RWPE1 (cell line): ENCODE measurements around the gene TMEM30B.

Experiments
- CTCF ChIA-PET: fragments of 350-600 bp; sonication (Branson Sonifier 250); formaldehyde crosslinking; extraction: SDS; loops from one replicate; lab custom pipeline; 2021; lab: Yijun Ruan, JAX
- POLR2A ChIA-PET: fragments of 400-600 bp; formaldehyde crosslinking; extraction: SDS; loops from one replicate; lab custom pipeline; 2020; ENCODE audit warnings: antibody characterized with exemption; ENCODE audit not compliant: low non-redundant PET; lab: Yijun Ruan, JAX
- DNase-seq: peaks from one replicate; pipeline ENCODE4 v3.0.0; 2012; ENCODE audit warnings: low spot score
- H3K27ac ChIP-seq: fragments of 450-650 bp; 2 replicates; pipeline ENCODE4 v1.5.1; 2017
- TF ChIP-seq, protein P1 (sequence below): fragments of 450-650 bp; conservative IDR thresholded peaks from 2 replicates; pipeline ENCODE4 v1.5.1; 2017; ENCODE audit warnings: low read depth, mild to moderate bottlenecking

The TMEM30B gene

GRCh38 chr14:61277784-61278183 is 3.4 kb downstream of the TMEM30B start:
- TF ChIP-seq, protein P1, sequence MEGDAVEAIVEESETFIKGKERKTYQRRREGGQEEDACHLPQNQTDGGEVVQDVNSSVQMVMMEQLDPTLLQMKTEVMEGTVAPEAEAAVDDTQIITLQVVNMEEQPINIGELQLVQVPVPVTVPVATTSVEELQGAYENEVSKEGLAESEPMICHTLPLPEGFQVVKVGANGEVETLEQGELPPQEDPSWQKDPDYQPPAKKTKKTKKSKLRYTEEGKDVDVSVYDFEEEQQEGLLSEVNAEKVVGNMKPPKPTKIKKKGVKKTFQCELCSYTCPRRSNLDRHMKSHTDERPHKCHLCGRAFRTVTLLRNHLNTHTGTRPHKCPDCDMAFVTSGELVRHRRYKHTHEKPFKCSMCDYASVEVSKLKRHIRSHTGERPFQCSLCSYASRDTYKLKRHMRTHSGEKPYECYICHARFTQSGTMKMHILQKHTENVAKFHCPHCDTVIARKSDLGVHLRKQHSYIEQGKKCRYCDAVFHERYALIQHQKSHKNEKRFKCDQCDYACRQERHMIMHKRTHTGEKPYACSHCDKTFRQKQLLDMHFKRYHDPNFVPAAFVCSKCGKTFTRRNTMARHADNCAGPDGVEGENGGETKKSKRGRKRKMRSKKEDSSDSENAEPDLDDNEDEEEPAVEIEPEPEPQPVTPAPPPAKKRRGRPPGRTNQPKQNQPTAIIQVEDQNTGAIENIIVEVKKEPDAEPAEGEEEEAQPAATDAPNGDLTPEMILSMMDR, result no peak
- ChIA-PET POLR2A (no interaction called here), CTCF (no interaction called here)
- no peak for DNase-seq
- no peak overlapping the region for H3K27ac ChIP-seq

DNA sequence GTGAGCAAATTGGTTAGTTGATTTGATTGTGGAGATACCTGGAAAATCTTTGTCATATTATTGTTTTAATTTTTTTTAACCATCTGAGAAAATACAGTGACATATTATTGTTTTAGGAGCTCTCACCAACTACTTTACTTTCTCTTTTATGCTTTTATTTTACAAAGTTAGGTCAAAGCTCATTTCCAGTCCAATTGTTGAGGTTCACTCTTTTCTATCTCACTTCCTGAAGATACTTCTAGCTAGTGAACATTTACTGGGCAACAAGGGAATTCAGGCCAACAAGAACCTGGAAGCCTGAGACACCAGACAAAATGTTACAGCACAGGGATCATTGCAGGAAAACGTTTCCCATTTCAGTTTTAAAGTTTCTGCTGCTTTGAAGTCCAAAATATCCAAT is 3.9 kb downstream of the TMEM30B start:
- ChIA-PET CTCF (no interaction called here), POLR2A (no interaction called here)
- H3K27ac ChIP-seq, result no peak overlapping the region
- TF ChIP-seq, protein P1, result no peak
- DNase-seq, result no peak

DNA sequence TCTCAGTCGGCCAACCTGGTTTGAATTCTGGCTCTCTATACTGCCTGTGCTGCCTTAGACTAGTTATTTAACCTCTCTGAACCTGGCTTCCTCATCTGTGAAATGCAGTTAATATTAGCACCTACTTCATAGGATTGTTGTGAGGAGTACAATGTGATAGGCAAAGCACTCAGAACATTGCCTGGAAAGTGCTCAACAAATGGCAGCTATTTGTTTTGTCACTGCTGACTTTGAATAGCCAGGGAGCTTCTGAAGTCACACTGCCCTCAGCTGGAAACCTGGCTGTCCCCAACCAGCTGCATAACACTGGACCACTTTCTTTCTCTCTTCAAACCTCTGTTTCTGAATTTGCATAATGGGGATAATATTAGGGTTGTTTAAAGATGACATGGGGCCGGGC is 9.6 kb downstream of the TMEM30B start:
- TF ChIP-seq, protein P1, result no peak
- ChIA-PET CTCF (interaction anchor here (1.2 kb wide), 1 partner anchor 9 kb away, joined by 5 read pairs; the partner anchor contains the start of gene TMEM30B), POLR2A (no interaction called here)
- DNase-seq, result no peak
- no peak overlapping the region for H3K27ac ChIP-seq

DNA sequence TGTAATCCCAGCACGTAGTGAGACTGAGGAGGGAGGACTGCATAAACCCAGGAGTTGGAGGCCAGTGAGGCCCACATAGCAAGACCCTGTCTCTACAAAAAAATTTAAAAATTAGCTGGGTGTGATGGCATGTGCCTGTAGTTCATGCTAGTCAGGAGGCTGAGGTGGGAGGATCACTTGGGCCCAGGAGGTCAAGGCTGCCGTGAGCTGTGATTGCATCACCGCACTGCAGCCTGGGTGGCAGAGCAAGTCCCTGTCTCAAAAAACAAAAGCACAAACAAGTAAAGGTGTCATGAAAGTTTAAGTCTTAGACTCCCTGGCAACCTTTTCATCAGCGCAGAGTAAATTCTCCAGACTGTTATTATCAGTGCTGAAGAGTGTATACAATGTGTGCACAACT is 10.4 kb downstream of the TMEM30B start:
- DNase-seq, result no peak
- H3K27ac ChIP-seq, result no peak overlapping the region
- TF ChIP-seq, protein P1, result no peak
- POLR2A ChIA-PET, result no interaction called here
- CTCF ChIA-PET, result interaction anchor here (0.8 kb wide), 1 partner anchor 11 kb away, joined by 3 read pairs; no protein-coding TSS in a partner anchor

- peak; percentile 71 for DNase-seq
- TF ChIP-seq, protein P1, result peak; percentile 87
- H3K27ac ChIP-seq, result no peak overlapping the region
- CTCF ChIA-PET, result interaction anchor here (0.5 to 0.7 kb wide), 4 partner anchors 198 to 564 kb away, joined by 3 to 6 read pairs (median 5); no protein-coding TSS in a partner anchor
- POLR2A ChIA-PET, result no interaction called here
These were observed 11.6 kb downstream of the TMEM30B start for GRCh38 chr14:61269321-61270083.

- DNase-seq, result no peak
- TF ChIP-seq, protein P1, result no peak
- CTCF ChIA-PET, result interaction anchor here (0.5 to 0.7 kb wide), 3 partner anchors 198 to 563 kb away, joined by 3 to 6 read pairs (median 4); no protein-coding TSS in a partner anchor
- POLR2A ChIA-PET, result no interaction called here
- H3K27ac ChIP-seq, result no peak overlapping the region
These were observed 12.3 kb downstream of the TMEM30B start for GRCh38 chr14:61268812-61269211.
